ENCODE results near the gene GMNN.

Gene GMNN

DNA sequence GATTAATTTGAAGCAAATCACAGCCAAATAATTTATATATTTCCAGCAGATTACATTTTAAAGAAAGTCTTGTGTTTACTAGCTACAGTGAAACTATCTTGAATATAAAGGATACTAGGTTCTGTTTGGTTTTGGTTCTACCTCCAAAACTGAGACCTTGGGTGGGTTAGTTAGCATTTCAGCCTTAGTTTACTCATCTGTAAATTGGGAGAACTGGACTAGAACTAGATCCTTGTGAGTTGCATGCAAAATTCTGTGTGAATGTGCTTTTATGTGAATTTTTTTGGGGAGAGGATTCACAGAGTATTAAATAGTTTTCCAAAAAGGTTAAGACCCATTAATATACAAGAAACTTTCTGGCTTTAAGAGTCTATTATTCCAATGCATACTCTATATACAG, 4.1 kb downstream of the GMNN start:
- Histone ChIP-seq H3K4me1 (ENCODE audit: control insufficient read depth, insufficient read depth, low read length, poor library complexity, severe bottlenecking) (no peaks in the 10 kb centered on the region), H3K9me3 (ENCODE audit: control insufficient read depth, low read length) (no peaks in the 10 kb centered on the region), H3K4me3 (ENCODE audit: extremely low read depth, insufficient read depth, low read length, poor library complexity, severe bottlenecking) (no peak overlapping the region), H3K27ac (ENCODE audit: low read depth, low read length, severe bottlenecking) (no peak overlapping the region), H3K36me3 (ENCODE audit: control insufficient read depth, insufficient read depth, low read length) (peaks cover 44% of the 10 kb centered on the region)

DNA sequence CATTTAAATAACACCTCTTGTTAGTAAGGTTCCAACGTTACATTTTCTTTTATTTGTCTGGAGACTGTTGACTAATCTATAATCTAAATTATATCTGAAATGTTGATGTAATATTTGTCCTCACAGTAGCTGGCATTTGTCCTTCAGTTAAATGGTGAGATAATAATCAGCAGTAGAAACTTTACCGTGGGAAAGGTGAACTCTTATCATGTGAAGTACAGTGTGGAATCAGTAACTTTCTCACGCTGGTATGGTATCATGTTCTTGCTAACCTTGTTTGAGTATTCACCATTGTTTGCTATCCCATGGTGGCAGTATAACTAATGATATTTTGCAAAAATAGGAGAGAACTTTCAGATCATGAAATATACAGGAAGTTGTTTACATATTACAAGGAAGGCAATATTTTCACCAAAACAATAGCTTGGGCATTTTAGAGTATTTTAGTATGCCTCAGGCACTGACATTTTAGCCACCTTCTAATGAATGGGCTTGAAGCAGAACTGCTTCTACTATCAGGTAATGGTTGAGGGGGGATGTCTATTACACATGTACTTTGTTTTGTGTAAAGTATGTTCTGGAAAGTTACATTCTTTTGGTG, 4.8 kb downstream of the GMNN start:
- Histone ChIP-seq H3K36me3 (ENCODE audit: control insufficient read depth, insufficient read depth, low read length) (peaks cover 50% of the 10 kb centered on the region), H3K4me3 (ENCODE audit: extremely low read depth, insufficient read depth, low read length, poor library complexity, severe bottlenecking) (no peak overlapping the region), H3K4me1 (ENCODE audit: control insufficient read depth, insufficient read depth, low read length, poor library complexity, severe bottlenecking) (no peaks in the 10 kb centered on the region), H3K27ac (ENCODE audit: low read depth, low read length, severe bottlenecking) (no peak overlapping the region), H3K9me3 (ENCODE audit: control insufficient read depth, low read length) (no peaks in the 10 kb centered on the region)
- WGBS, 2 experiments (ENCODE audit: insufficient coverage in 2 of 2): 89 to 91% methylated on average over 1 to 2 of the region's 3 CpGs

DNA sequence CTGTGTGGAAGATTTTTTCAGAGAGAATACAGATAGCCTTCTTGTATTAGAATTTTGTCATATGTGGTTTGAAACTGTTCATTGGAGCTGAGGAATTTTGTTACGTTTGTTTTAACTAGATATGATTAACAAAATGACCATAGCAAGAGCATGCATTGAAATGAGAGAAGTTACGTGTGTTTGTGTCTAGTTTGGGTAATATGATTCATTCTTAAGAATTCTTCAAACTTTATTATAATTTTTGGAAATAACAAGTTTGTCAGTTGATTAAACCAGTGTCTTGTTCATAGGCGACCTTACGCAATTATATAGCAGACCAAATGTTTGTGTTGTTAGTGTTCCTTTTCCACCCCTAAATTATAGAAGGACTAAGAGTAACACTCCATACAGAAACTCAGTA, 5.5 kb downstream of the GMNN start:
- H3K4me1 ChIP-seq (ENCODE audit: control insufficient read depth, insufficient read depth, low read length, poor library complexity, severe bottlenecking): no peaks in the 10 kb centered on the region
- no peaks in the 10 kb centered on the region for H3K9me3 ChIP-seq (ENCODE audit: control insufficient read depth, low read length)
- no peak overlapping the region for H3K4me3 ChIP-seq (ENCODE audit: extremely low read depth, insufficient read depth, low read length, poor library complexity, severe bottlenecking)
- peaks cover 54% of the 10 kb centered on the region for H3K36me3 ChIP-seq (ENCODE audit: control insufficient read depth, insufficient read depth, low read length)
- H3K27ac ChIP-seq (ENCODE audit: low read depth, low read length, severe bottlenecking): no peak overlapping the region
- no CpG with 5 or more reads among the region's 4 CpGs for WGBS, 2 experiments (ENCODE audit: insufficient coverage in 2 of 2)

DNA sequence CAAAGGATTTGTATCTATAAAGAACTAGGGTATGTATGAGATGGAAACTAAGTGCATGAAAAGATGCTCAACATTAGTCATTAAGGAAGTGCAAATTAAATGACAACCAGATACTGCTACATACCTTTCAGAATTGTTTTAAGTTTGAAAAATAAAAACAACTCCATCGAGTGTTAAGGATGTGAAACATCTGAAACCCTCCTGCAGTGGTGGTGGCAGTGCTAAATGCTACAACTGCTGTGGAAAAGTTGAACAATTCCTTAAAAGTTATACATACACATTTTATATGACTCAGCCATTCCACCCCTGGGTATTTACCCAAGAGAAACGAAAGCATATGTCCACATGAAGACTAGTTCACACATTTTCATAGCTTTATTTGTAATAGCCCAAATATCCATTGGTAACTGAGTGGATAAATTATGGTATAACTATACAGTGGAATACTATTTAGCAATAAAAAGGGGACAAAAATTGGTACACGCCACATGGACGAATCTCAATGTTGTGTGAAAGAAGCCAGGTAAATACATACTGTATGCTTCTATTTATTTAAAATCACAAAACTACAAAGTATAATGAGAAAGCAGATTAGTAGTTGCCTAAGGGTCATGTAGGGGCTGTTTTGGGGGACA, 13.4 kb downstream of the GMNN start:
- Histone ChIP-seq H3K27ac (ENCODE audit: low read depth, low read length, severe bottlenecking) (no peak overlapping the region), H3K4me1 (ENCODE audit: control insufficient read depth, insufficient read depth, low read length, poor library complexity, severe bottlenecking) (no peaks in the 10 kb centered on the region), H3K36me3 (ENCODE audit: control insufficient read depth, insufficient read depth, low read length) (peaks cover 47% of the 10 kb centered on the region), H3K9me3 (ENCODE audit: control insufficient read depth, low read length) (no peaks in the 10 kb centered on the region), H3K4me3 (ENCODE audit: extremely low read depth, insufficient read depth, low read length, poor library complexity, severe bottlenecking) (no peak overlapping the region)
- no CpG with 5 or more reads among the region's 4 CpGs for WGBS, 2 experiments (ENCODE audit: insufficient coverage in 2 of 2)

DNA sequence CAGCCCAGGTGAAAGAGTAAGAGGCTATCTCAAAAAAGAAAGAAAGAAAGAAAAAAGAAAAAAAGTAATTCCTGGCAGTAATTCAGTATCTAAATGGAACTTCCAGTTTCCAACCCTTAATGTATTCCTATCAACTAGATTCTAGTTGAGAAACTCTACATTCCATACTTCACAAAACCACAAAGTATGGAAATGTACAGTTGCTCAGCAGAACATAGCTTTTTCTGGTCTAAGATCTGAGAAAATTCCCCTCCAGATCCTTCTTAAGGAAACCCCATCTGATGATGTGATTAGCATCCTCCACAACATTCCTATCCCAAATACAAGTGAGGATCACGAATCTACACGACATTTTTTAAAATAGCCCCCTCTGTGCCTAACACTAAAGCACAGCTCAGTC, 20.4 kb downstream of the GMNN start:
- Histone ChIP-seq H3K9me3 (ENCODE audit: control insufficient read depth, low read length) (no peaks in the 10 kb centered on the region), H3K36me3 (ENCODE audit: control insufficient read depth, insufficient read depth, low read length) (no peaks in the 10 kb centered on the region), H3K4me3 (ENCODE audit: extremely low read depth, insufficient read depth, low read length, poor library complexity, severe bottlenecking) (no peak overlapping the region), H3K4me1 (ENCODE audit: control insufficient read depth, insufficient read depth, low read length, poor library complexity, severe bottlenecking) (no peaks in the 10 kb centered on the region), H3K27ac (ENCODE audit: low read depth, low read length, severe bottlenecking) (no peak overlapping the region)
- WGBS, 2 experiments (ENCODE audit: insufficient coverage in 2 of 2): 100% methylated on average over 1 of the region's 2 CpGs; no CpG with 5 or more reads in 1 of the 2 experiments

DNA sequence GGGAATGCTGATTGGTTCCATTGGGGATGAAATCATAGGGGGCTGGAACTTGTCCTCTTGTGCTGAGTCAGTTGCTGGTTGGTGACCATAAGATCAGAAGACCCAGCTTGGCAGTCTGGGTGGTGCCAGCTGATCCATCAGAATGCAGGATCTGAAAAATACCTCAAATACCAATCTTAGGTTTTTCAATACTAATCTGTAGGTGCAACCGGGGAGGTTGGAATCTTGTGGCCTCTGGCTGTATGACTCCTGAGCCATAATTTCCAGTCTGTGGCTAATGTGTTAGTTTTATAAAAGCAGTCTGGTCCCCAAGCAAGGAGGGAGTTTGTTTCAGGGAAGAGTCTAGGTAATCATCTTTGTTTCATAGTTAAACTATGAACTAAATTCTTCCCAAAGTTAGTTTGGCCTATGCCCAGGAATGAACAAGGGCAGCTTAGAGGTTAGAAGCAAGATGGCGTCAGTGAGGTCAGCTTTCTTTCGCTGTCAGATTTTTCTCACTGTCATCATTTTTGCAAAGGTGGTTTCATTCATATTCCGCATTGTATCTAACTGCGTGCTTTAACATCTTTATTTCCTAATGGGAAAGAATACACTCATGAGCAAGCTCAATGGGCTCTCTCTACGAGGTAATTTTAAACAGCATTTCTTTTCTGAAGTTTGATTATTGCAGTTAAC, 22.0 kb downstream of the GMNN start:
- Histone ChIP-seq H3K4me3 (ENCODE audit: extremely low read depth, insufficient read depth, low read length, poor library complexity, severe bottlenecking) (no peak overlapping the region), H3K36me3 (ENCODE audit: control insufficient read depth, insufficient read depth, low read length) (no peaks in the 10 kb centered on the region), H3K27ac (ENCODE audit: low read depth, low read length, severe bottlenecking) (no peak overlapping the region), H3K4me1 (ENCODE audit: control insufficient read depth, insufficient read depth, low read length, poor library complexity, severe bottlenecking) (no peaks in the 10 kb centered on the region), H3K9me3 (ENCODE audit: control insufficient read depth, low read length) (no peaks in the 10 kb centered on the region)
- WGBS, 2 experiments (ENCODE audit: insufficient coverage in 2 of 2): 82 to 94% methylated on average over 3 to 4 of the region's 6 CpGs

DNA sequence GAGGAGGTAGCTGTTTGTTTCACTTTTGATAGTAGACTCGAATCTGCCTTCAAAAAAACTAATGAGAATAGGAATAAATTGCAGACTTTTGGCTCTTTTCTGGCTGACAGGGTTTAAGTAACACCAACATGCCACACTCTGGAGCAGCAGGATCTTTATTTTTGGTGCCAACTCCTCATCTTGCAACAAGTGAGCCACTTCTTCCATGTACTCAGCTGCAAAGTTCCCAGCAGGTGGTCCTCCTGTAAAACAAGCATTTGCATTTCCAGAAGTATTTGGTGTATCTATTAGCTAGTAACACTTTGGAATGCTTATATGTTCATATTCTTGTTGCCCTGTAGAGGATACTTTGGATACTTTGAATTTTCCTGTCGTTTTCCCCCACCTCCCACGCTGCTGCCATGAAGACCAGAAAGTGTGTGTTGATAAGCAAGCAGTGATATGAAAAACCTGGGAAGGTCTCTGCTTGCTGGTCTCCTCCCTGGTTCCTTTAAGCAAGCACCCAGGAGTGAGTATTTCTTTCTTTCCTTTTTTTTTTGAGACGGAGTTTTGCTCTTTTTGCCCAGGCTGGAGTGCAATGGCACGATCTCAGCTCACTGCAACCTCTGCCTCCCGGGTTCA, 23.0 kb downstream of the GMNN start:
- 84 to 93% methylated on average over 3 of the region's 6 CpGs for WGBS, 2 experiments (ENCODE audit: insufficient coverage in 2 of 2)
- Histone ChIP-seq H3K4me1 (ENCODE audit: control insufficient read depth, insufficient read depth, low read length, poor library complexity, severe bottlenecking) (no peaks in the 10 kb centered on the region), H3K4me3 (ENCODE audit: extremely low read depth, insufficient read depth, low read length, poor library complexity, severe bottlenecking) (no peak overlapping the region), H3K9me3 (ENCODE audit: control insufficient read depth, low read length) (no peaks in the 10 kb centered on the region), H3K36me3 (ENCODE audit: control insufficient read depth, insufficient read depth, low read length) (no peaks in the 10 kb centered on the region), H3K27ac (ENCODE audit: low read depth, low read length, severe bottlenecking) (no peak overlapping the region)

DNA sequence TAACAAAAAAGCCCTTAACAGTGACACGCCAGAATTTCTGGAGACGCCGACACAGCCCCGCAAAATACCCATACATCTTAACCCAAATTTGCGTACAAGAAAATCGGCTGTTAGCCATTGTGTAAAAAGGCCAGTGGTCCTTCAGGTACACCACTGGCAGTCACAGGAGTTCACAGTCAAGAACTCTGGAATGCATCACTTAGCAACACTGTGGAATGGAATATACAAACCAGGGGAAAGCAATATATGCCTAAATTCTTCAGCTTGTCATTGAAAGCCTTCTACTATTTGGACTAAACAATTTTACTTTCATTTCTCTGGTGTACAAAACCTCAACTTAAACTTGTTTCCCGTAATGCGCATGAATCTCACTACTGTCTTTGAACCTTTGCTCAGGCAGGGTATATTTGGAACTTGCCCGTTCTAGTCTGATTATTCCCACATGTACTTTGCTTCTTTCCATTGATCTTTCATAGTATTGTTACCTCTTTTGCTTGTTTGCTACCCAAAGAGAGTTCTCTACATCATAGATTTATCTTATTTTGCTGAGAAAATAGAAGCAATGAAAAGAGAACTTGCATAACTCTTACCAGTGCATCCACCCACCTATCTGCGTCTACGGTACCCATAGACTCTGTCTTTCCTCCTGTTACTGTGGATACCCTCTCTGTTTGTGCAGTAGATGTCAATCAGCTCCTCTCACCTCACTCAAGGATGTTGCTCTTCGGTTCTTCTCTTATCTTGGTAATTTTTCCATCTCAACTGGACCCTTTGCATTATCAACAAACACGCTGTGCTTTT, 24.2 kb downstream of the GMNN start, which contains the start of gene ARMH2:
TSS of gene ARMH2 (minus strand) at position 178 of the 801 bp plus-strand sequence. CDS start at position 118, 60 bp downstream.
- WGBS, 2 experiments (ENCODE audit: insufficient coverage in 2 of 2): 93% methylated on average over 12 to 13 of the region's 13 CpGs
- no peaks in the 10 kb centered on the region for H3K4me1 ChIP-seq (ENCODE audit: control insufficient read depth, insufficient read depth, low read length, poor library complexity, severe bottlenecking)
- H3K4me3 ChIP-seq (ENCODE audit: extremely low read depth, insufficient read depth, low read length, poor library complexity, severe bottlenecking): no peak within 1 kb of the TSS
- H3K27ac ChIP-seq (ENCODE audit: low read depth, low read length, severe bottlenecking): no peak within 1 kb of the TSS
- H3K9me3 ChIP-seq (ENCODE audit: control insufficient read depth, low read length): no peaks in the 10 kb centered on the region
- H3K36me3 ChIP-seq (ENCODE audit: control insufficient read depth, insufficient read depth, low read length): no peaks in the 10 kb centered on the region

DNA sequence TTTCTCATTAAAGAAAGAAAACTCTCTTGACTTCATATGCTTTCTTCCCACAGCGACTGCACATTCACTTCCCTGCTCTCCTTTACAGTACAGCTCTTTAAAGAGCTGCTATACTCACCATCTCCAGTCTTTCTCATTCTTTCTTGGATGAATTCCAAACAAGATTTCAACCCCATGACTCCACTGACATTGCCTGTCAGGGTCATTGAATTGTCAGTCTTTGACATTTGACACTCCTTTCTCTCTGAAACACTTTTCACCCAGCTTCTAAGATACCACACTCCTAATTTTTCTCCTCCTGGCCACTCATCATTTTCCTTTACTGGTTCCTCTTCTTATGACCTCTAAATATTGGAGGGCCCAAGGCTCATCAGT, 24.8 kb downstream of the GMNN start:
- H3K27ac ChIP-seq (ENCODE audit: low read depth, low read length, severe bottlenecking): no peak overlapping the region
- H3K9me3 ChIP-seq (ENCODE audit: control insufficient read depth, low read length): no peaks in the 10 kb centered on the region
- no peaks in the 10 kb centered on the region for H3K36me3 ChIP-seq (ENCODE audit: control insufficient read depth, insufficient read depth, low read length)
- no peaks in the 10 kb centered on the region for H3K4me1 ChIP-seq (ENCODE audit: control insufficient read depth, insufficient read depth, low read length, poor library complexity, severe bottlenecking)
- 78 to 100% methylated on average over 1 of the region's 1 CpG for WGBS, 2 experiments (ENCODE audit: insufficient coverage in 2 of 2)
- H3K4me3 ChIP-seq (ENCODE audit: extremely low read depth, insufficient read depth, low read length, poor library complexity, severe bottlenecking): no peak overlapping the region

DNA sequence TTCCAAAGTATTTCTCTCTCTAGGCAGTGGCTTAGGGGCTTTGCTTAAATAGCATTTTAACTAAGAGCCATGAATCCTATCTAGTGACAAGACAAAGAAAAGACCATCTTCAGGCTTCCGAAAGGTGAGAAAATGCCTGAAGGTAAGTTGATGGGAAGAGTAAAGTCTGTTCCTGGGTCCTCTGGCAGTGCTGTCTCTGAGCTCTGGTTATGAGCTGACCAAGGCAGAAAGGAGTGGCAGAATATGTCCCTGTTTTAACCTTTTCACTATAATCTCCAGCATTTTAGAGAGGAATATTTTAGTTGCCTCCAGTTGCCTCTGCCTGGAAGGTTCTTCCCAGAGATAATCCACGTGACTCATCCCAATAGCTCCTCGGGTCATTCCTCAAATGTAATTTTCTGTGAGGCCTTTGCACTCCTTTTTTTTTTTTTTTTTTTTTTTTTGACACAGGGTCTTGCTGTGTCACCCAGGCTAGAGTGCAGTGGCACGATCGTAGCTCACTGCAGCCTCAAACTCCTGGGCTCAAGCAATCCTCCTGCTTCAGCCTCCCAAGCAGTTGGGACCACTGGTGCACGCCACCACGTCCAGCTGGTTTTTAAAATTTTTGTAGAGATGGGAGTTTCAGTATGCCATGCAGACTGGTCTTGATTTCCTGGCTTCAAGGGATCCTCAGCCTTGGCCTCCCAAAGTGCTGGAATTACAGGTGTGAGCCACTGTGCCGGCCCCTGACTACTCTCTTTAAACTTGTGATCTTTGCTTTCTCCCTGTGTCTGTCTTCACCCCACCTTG, 27.7 kb downstream of the GMNN start:
- Histone ChIP-seq H3K27ac (ENCODE audit: low read depth, low read length, severe bottlenecking) (peak overlapping the region; percentile 41), H3K4me1 (ENCODE audit: control insufficient read depth, insufficient read depth, low read length, poor library complexity, severe bottlenecking) (no peaks in the 10 kb centered on the region), H3K9me3 (ENCODE audit: control insufficient read depth, low read length) (no peaks in the 10 kb centered on the region), H3K4me3 (ENCODE audit: extremely low read depth, insufficient read depth, low read length, poor library complexity, severe bottlenecking) (no peak overlapping the region), H3K36me3 (ENCODE audit: control insufficient read depth, insufficient read depth, low read length) (no peaks in the 10 kb centered on the region)
- 72 to 96% methylated on average over 4 to 5 of the region's 8 CpGs for WGBS, 2 experiments (ENCODE audit: insufficient coverage in 2 of 2)

Measured in mesodermal cell (in vitro differentiated cells).